GM21360 (cell line): ENCODE results near the gene NOS1AP.

ENCODE experiments used
- ATAC-seq: cut with Tn5 transposase; IDR thresholded peaks from one replicate; pipeline ENCODE4 v1.9.1; 2021; ENCODE audit warnings: mild to moderate bottlenecking, moderate library complexity; ENCODE audit not compliant: unreplicated experiment

The NOS1AP gene

GRCh38 chr1:162285149-162285561 is 215.7 kb downstream of the NOS1AP start:
- no peak for ATAC-seq

- ATAC-seq: no peak
Observed at GRCh38 chr1:162291000-162291399, 221.5 kb downstream of the NOS1AP start.

GRCh38 chr1:162292422-162292849 is 222.9 kb downstream of the NOS1AP start:
- ATAC-seq: no peak

GRCh38 chr1:162293073-162293692 is 223.7 kb downstream of the NOS1AP start:
- ATAC-seq: no peak

- ATAC-seq: no peak
Observed at GRCh38 chr1:162294015-162294414, 224.5 kb downstream of the NOS1AP start.

- ATAC-seq: no peak
Observed at GRCh38 chr1:162297208-162297607, 227.7 kb downstream of the NOS1AP start.

GRCh38 chr1:162298266-162298665 is 228.8 kb downstream of the NOS1AP start:
- no peak for ATAC-seq

- no peak for ATAC-seq
Observed at GRCh38 chr1:162299018-162299417, 229.5 kb downstream of the NOS1AP start.

GRCh38 chr1:162300057-162300917 is 230.8 kb downstream of the NOS1AP start:
- no peak for ATAC-seq

- no peak for ATAC-seq
Observed at GRCh38 chr1:162301696-162302095, 232.2 kb downstream of the NOS1AP start.

- ATAC-seq: no peak
Observed at GRCh38 chr1:162302306-162303003, 233.0 kb downstream of the NOS1AP start.

- no peak for ATAC-seq
Observed at GRCh38 chr1:162303004-162303344, 233.5 kb downstream of the NOS1AP start.

GRCh38 chr1:162304736-162305135 is 235.2 kb downstream of the NOS1AP start:
- ATAC-seq: no peak

- ATAC-seq: no peak
Observed at GRCh38 chr1:162305969-162306368, 236.5 kb downstream of the NOS1AP start.

GRCh38 chr1:162310337-162310736 is 240.8 kb downstream of the NOS1AP start:
- ATAC-seq: no peak

GRCh38 chr1:162314206-162314605 is 244.7 kb downstream of the NOS1AP start:
- ATAC-seq: no peak

- ATAC-seq: no peak
Observed at GRCh38 chr1:162315673-162316072, 246.2 kb downstream of the NOS1AP start.

GRCh38 chr1:162316187-162316586 is 246.7 kb downstream of the NOS1AP start:
- no peak for ATAC-seq

GRCh38 chr1:162317621-162318020 is 248.1 kb downstream of the NOS1AP start:
- ATAC-seq: no peak

GRCh38 chr1:162319493-162320175 is 250.1 kb downstream of the NOS1AP start:
- no peak for ATAC-seq

GRCh38 chr1:162321809-162322422 is 252.4 kb downstream of the NOS1AP start:
- no peak for ATAC-seq
